ENCODE measurements around the gene SMARCB1. TPM values are rescaled to one million over a fixed set of nuclear protein-coding genes. Genes with fewer than 3 reads are reported as not detected.
A peak's percentile ranks its signal among the peaks of the same experiment; 100 is the strongest.

The SMARCB1 gene
- total RNA-seq: 179 and 187 TPM in 2 replicates
- 113 TPM for total RNA-seq (2013)
- polyA plus RNA-seq: 121 and 190 TPM in 2 replicates
- 126 and 140 TPM in 2 replicates for polyA minus RNA-seq

DNA sequence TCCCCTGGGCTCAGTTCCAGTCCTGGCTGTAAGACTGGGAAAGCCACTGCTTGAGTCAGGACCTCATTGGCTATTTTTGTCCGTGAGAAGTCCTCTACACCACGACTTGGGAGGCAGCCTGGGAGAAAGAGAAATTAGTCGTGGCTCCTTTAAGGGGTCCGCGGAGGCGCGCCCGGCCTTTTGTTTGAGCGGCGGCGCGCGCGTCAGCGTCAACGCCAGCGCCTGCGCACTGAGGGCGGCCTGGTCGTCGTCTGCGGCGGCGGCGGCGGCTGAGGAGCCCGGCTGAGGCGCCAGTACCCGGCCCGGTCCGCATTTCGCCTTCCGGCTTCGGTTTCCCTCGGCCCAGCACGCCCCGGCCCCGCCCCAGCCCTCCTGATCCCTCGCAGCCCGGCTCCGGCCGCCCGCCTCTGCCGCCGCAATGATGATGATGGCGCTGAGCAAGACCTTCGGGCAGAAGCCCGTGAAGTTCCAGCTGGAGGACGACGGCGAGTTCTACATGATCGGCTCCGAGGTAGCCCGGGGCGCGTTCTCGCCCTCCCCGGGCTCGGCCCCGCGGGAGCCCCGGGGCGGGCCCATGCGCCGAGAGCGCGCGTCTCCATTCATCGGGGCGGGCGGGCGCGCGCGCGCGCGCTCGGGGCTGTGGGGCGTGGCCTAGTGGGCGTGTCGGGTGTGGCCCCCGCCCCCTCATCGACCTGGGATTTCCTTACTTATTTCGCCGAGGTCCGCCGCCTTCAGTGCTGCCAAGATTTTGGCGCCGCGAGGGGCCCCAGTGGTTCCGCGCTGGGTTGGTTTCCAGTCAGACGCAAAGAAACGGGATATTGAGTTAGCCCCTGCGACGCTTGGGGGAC, at the start of gene SMARCB1:
TSS of gene SMARCB1 (plus strand) at position 215 of the 848 bp plus-strand sequence. CDS start at position 419, 204 bp downstream.
- POLR2A ChIA-PET: interaction anchor here (1.0 to 2.9 kb wide), 8 partner anchors 12 to 63 kb away, joined by 3 to 29 read pairs (median 8); partner anchors contain the start of genes DERL3, VPREB3 and ZNF70
- intact Hi-C loops (cut with micrococcal nuclease): loop anchor here (1.0 to 10.0 kb wide), 8 partner anchors 13 to 228 kb away; partner anchors contain the start of genes CABIN1 and MMP11

More for the DNA sequence above, at the start of gene SMARCB1:
- WGBS (ENCODE audit: insufficient coverage): under 1% methylated on average over 95 of the region's 97 CpGs
- Histone ChIP-seq H3K36me3 (replicated peaks in 1 of 2; ENCODE audit: control extremely low read depth in 1 of 2, control insufficient read depth in 1 of 2, extremely low read depth in 1 of 2, insufficient read depth in 2 of 2, low read length in 1 of 2) (peaks cover 0 to 8% of the 10 kb centered on the region in 2 experiments), H3K27me3 (replicated peaks in 1 of 4; ENCODE audit: control extremely low read depth in 1 of 4, control insufficient read depth in 3 of 4, insufficient read depth in 4 of 4, low read length in 3 of 4) (no peaks in the 10 kb centered on the region), H3K4me3 (ENCODE audit: control extremely low read depth in 1 of 5, extremely low read depth in 1 of 5, insufficient read depth in 1 of 5, low read depth in 2 of 5, low read length in 4 of 5) (peak within 1 kb of the TSS; percentile 72 to 95 (median 84)), H3K4me1 (ENCODE audit: control insufficient read depth in 2 of 2, insufficient read depth in 2 of 2, low read length in 2 of 2) (peaks cover 48 to 58% of the 10 kb centered on the region in 2 donors), H3K9ac (ENCODE audit: low read length) (peak within 1 kb of the TSS; percentile 95), H3K4me2 (replicated peaks; ENCODE audit: low read depth, low read length, poor library complexity, severe bottlenecking) (peak within 1 kb of the TSS; percentile 80), H3K27ac (ENCODE audit: low read length in 2 of 2) (peak within 1 kb of the TSS; percentile 94 to 98), H3K9me3 (ENCODE audit: control extremely low read depth in 1 of 3, control insufficient read depth in 2 of 3, insufficient read depth in 1 of 3, low read length in 2 of 3) (no peaks in the 10 kb centered on the region), H3K79me2 (ENCODE audit: control insufficient read depth, insufficient read depth, low read length) (peaks cover 47% of the 10 kb centered on the region), H2AFZ (ENCODE audit: insufficient read depth, low read depth, low read length, poor library complexity, severe bottlenecking) (peak within 1 kb of the TSS; percentile 81), H4K20me1 (ENCODE audit: control insufficient read depth, insufficient read depth, low read length, poor library complexity, severe bottlenecking) (peaks cover 44% of the 10 kb centered on the region)
- Mint-ChIP-seq H3K27me3 (no peaks in the 10 kb centered on the region), H3K27ac (peak within 1 kb of the TSS; percentile 91), H3K4me3 (peak within 1 kb of the TSS; percentile 95), H3K9me3 (ENCODE audit: insufficient read depth) (no peaks in the 10 kb centered on the region), H3K4me1 (peaks cover 39% of the 10 kb centered on the region)
- CTCF ChIA-PET: interaction anchor here (1.7 to 3.2 kb wide), 2 partner anchors 16 to 63 kb away, joined by 6 to 20 read pairs; no protein-coding TSS in a partner anchor
- TF ChIP-seq CTCF (IDR thresholded peaks at IDR 0.05) (no peak), EZH2 (IDR thresholded peaks at IDR 0.05; ENCODE audit: borderline replicate concordance, insufficient read depth, low read depth, low read length, poor library complexity, severe bottlenecking) (no peak)
- ATAC-seq (ENCODE audit: low read depth) (peak; percentile 85), DNase-seq (peak; percentile 94)
